GM12891 (cell line): Measurements from ENCODE around the gene ACTN3.

ENCODE experiments used
- DNase-seq: peaks from one replicate; pipeline ENCODE4 v3.0.0; 2011; ENCODE audit warnings: low spot score; ENCODE audit not compliant: insufficient read length
- FAIRE-seq: peaks from 2 replicates; lab custom pipeline; 2011; peaks lifted over from hg19 to GRCh38; lab: Jason Lieb, UNC
- PAX5 ChIP-seq: IDR thresholded peaks from 2 replicates; pipeline ENCODE4 v1.6.1; 2011; ENCODE audit warnings: low read length, moderate library complexity, mild to moderate bottlenecking; ENCODE audit not compliant: insufficient read depth, severe bottlenecking
- POLR2A ChIP-seq: IDR thresholded peaks from 2 replicates; pipeline ENCODE4 v1.6.1; 2011; ENCODE audit warnings: low read depth, low read length, control low read depth
- POLR2AphosphoS5 ChIP-seq: IDR thresholded peaks from 2 replicates; pipeline ENCODE4 v1.6.1; 2011; ENCODE audit warnings: low read depth, low read length, control low read depth
- POU2F2 ChIP-seq: IDR thresholded peaks from 2 replicates; pipeline ENCODE4 v1.6.1; 2011; ENCODE audit warnings: low read depth, mild to moderate bottlenecking, control low read depth, low read length, moderate library complexity
- SPI1 ChIP-seq: IDR thresholded peaks from 2 replicates; pipeline ENCODE4 v1.6.1; 2011; ENCODE audit warnings: low read depth, low read length, control low read depth
- TAF1 ChIP-seq: IDR thresholded peaks from 2 replicates; pipeline ENCODE4 v1.6.1; 2011; ENCODE audit warnings: low read depth, low read length, control low read depth

ACTN3 gene

DNA sequence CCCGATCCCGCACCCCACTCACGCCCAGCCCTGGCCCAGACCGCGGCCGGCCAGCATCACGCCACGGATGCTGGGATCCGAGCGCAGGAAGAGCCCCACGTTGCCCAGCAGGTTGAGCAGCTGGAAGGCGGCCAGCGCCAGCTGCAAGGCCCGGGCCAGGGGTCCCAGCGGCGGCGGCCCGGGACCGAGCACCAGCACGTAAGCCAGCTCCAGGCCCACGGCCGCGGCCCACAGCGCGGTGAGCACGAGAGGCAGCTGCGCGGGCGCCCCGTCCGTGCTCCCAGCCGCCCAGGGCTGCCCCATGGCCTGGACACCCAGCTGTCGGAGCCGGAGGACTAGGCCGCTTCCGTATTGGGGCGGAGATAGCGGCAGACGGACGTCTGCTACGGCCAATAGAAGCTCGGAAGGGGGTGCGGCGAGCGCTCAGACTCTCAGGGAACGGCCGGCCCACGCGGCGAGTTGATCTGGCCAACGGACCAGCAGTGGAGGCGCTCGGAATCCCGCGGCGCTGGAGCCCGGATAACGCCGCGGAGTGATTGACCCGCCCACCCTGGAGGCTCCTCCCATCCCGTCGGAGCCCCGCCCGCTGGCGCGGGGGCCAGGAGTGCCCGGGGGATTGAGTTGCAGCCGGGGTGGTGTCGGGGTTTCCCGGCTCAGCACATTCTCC is 869 bp upstream of the ACTN3 start, which contains the start of gene ZDHHC24:
Gene ZDHHC24 (minus strand): TSS at position 348 of the 667 bp plus-strand sequence. CDS start 45 bp downstream, at position 303.
- peak; percentile 97 for DNase-seq
- TF ChIP-seq PAX5 (no peak), TAF1 (no peak), POLR2A (peak; percentile 46; the same call in 1 of the 2 replicates), SPI1 (0 out of 2 replicates have a peak, but pooled peaks have one; percentile 26), POU2F2 (no peak), POLR2AphosphoS5 (no peak)
- FAIRE-seq: peak; percentile 95

- FAIRE-seq: peak; percentile 20
- TF ChIP-seq POU2F2 (no peak), PAX5 (no peak), POLR2A (no peak), SPI1 (no peak), TAF1 (no peak)
- DNase-seq: no peak
Measured at GRCh38 chr11:66546966-66547661, 411 bp downstream of the ACTN3 start.

DNA sequence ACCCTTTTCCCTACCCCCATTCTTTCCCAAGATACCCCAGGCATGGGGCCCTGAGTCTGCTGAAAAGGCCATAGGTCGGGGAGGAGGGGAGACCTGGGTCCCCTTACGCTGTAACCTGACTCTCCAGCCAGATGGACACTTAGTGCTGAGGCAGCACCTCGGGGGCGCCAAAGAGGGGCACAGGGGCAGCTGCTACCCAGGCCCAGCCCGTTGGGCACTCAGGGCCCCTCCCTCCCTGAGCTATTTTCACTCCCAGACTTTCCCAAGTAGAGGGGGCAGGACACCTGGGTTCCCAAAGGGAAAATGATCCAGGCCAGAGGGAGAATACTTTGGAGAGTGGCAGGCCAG is 933 bp downstream of the ACTN3 start:
- TF ChIP-seq PAX5 (no peak), POLR2AphosphoS5 (no peak)
- FAIRE-seq: no peak
- DNase-seq: no peak

- FAIRE-seq (no peak), DNase-seq (no peak)
- TF ChIP-seq PAX5 (no peak), SPI1 (no peak), POU2F2 (no peak), POLR2AphosphoS5 (no peak), TAF1 (no peak), POLR2A (no peak)
Measured at GRCh38 chr11:66548041-66548440, 1.3 kb downstream of the ACTN3 start.

DNA sequence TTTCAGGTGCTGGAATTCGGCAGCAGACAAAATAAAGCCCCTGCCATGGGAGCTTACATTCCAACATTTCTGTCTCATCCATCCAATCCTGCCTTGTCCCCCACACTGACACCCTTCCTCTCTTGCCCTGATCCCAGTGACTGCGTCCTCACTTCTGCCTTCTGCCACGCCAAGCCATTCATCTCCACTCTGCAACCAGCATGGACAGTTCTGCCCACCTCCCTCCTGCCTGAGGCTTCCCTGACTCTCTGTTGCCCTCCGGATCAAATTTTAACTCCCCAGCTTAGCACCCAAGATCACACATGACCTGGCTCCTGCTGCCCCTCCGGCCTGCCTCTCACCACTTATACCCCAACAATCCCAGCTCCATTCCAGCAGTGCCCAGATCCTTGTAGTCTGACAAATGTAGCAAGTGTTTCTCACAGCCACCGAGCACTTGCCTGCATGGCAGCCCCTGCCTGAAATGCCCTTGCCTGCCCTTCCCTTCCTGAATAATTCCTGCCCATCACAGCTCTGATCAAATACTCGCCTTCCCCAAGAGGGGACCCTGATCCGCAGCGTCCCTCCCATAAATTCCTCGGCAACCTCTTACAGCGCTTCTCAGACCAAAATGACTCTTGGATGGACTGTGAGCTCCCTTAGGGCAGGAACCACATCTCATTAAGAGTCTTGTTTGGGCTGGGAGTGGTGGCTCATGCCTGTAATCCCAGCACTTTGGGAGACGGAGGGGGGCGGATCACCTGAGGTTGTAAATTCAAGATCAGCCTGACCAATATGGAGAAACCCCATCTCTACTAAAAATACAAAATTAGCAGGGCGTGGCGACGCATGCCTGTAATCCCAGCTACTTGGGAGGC is 2.3 kb downstream of the ACTN3 start:
- no peak for DNase-seq
- FAIRE-seq: no peak
- TF ChIP-seq POLR2AphosphoS5 (no peak), PAX5 (no peak)

DNA sequence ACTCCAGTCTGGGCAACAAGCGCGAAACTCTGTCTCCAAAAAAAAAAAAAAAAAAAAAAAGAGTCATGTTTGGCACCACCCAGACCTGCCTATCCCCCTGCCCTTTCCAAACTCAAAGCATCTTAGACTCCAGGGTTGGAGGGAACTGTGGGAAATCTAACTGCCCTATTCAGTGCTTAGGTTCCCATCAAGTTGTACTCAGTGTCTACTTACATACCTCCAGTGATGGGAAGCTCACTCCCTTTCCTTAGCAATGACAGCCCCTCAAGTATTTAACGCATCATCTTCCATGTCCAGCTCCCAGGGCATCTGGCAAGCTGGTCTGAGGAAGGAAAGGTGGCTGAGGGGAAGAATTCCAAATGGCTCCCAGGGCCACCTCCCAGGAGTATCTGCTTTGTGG is 3.0 kb downstream of the ACTN3 start:
- FAIRE-seq (no peak), DNase-seq (no peak)
- no peak for TF ChIP-seq SPI1
- no peak for TF ChIP-seq PAX5
- TF ChIP-seq TAF1: no peak
- TF ChIP-seq POU2F2: no peak
- no peak for TF ChIP-seq POLR2AphosphoS5
- TF ChIP-seq POLR2A: no peak

- DNase-seq: no peak
- no peak for TF ChIP-seq SPI1
- FAIRE-seq: no peak
Measured at GRCh38 chr11:66550887-66551286, 4.2 kb downstream of the ACTN3 start.

DNA sequence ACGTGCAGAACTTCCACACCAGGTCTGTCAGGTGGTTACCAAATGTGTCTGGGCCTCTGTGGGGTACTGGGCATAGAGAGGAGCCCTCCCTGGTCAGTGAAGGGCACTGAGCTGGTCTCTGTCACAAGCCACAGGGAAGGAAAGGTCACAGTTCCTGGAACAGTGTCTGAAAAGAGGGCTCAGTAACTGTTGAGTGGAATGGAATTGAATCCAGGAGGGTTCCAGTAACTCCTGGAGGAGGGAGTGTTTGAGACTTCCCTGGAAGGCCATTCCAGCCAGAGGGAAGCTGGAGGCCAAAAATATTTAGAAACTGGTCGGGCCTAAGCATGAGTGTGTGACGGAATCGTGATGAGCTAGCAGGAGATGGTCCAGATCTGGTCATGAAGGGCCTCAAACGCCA is 7.9 kb downstream of the ACTN3 start:
- TF ChIP-seq POLR2A (no peak), POU2F2 (no peak), TAF1 (no peak), PAX5 (no peak), POLR2AphosphoS5 (no peak), SPI1 (no peak)
- FAIRE-seq: no peak
- DNase-seq: no peak

DNA sequence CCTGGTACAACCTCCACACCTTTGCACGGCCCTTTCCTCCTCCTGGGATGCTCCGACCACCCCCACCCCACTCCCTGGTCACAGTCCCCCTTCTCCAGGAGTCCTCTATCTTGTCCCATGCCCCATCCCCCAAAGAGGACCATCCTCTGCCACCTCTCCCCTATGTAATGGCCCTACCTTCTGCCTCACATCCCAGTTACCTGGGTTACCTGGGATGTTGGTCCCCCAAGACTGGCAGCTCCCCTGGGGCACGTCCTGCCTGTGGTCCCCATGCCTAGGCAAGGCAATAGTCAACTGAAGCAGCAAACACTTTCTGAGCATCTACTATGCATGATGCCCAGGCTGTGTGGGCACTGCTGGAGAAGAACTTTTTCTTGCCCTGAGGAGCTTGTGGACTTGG is 8.7 kb downstream of the ACTN3 start:
- FAIRE-seq (no peak), DNase-seq (no peak)
- TF ChIP-seq TAF1 (no peak), PAX5 (no peak), POLR2A (no peak), POU2F2 (no peak), POLR2AphosphoS5 (no peak), SPI1 (no peak)
